ENCODE data around the gene FAM200A. TPM values are rescaled to one million over a fixed set of nuclear protein-coding genes. Genes with fewer than 3 reads are reported as not detected.

Gene FAM200A
- total RNA-seq, 6 experiments from 2014 or later = 1.4 to 3.4 (median 2.3) TPM

DNA sequence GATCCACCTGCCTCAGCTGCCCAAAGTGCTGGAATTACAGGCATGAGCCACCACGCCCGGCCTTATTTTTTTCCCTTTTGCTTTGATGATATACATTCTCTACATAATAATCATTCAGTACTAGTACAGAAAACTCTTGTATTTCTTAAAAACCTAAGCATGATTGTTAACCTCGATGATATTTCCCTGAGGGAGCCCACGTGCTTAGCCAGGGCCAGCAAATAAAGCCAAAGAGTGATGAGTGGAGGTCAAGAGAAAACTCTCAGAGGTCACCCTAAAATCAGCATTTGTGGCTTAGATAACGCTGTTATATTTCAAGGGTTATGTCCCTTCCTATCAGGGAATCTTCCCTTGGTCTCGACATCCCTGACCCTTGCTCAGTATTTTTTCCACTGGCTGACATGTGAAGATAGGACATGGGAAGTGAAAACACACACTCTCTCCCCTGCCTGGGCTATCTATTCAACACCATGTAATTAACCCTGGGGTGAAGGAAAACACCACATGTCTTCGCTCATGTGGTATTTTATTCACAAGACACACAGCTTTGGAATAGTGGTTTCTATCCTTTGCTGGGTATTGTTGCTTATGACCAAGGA, 12.6 kb downstream of the FAM200A start:
- TF ChIP-seq POLR2A (IDR thresholded peaks at IDR 0.05) = no peak
- TF ChIP-seq, protein P1, sequence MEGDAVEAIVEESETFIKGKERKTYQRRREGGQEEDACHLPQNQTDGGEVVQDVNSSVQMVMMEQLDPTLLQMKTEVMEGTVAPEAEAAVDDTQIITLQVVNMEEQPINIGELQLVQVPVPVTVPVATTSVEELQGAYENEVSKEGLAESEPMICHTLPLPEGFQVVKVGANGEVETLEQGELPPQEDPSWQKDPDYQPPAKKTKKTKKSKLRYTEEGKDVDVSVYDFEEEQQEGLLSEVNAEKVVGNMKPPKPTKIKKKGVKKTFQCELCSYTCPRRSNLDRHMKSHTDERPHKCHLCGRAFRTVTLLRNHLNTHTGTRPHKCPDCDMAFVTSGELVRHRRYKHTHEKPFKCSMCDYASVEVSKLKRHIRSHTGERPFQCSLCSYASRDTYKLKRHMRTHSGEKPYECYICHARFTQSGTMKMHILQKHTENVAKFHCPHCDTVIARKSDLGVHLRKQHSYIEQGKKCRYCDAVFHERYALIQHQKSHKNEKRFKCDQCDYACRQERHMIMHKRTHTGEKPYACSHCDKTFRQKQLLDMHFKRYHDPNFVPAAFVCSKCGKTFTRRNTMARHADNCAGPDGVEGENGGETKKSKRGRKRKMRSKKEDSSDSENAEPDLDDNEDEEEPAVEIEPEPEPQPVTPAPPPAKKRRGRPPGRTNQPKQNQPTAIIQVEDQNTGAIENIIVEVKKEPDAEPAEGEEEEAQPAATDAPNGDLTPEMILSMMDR (IDR thresholded peaks at IDR 0.05) = no peak
- Histone ChIP-seq H3K9me3 (peaks cover 0 to 14% (median 0%) of the 10 kb centered on the region in 4 donors), H3K4me1 (no peaks in the 10 kb centered on the region), H3K4me3 (no peak overlapping the region), H3K36me3 (no peaks in the 10 kb centered on the region), H3K27ac (no peak overlapping the region), H3K27me3 (no peaks in the 10 kb centered on the region)
- no peak for ATAC-seq
- DNase-seq = no peak
- 68% methylated on average over 7 of the region's 7 CpGs for WGBS (ENCODE audit: insufficient coverage, low coverage, low lambda C conversion rate, missing lambda C conversion rate)
- intact Hi-C loops (cut with DNase I) = no loop called here

DNA sequence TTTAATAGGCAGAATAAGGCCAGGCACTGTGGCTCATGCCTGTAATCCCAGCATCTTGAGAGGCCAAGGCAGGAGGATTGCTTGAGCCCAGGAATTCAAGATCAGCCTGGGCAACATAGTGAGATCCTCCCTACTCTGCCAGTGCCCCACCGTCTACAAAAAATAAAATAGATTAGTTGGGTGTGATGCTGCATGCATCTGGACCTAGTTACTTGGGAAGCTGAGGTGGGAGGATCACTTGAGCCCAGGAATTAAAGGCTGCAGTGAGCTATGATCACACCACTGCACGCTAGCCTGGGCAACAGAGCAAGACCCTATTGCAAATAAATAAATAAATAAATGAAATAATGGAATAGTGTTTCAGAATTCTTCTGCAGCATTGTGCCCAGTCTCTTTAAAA, 16.2 kb downstream of the FAM200A start:
- no peaks in the 10 kb centered on the region for H3K4me1 ChIP-seq
- DNase-seq (no peak), ATAC-seq (no peak)
- peaks cover 0 to 42% (median 14%) of the 10 kb centered on the region in 4 donors for H3K9me3 ChIP-seq
- H3K27me3 ChIP-seq = no peaks in the 10 kb centered on the region
- peaks cover 0 to 17% (median 4%) of the 10 kb centered on the region in 4 donors for H3K36me3 ChIP-seq
- no peak overlapping the region for H3K27ac ChIP-seq
- TF ChIP-seq, protein P1 (IDR thresholded peaks at IDR 0.05) = no peak
- TF ChIP-seq POLR2A (IDR thresholded peaks at IDR 0.05) = no peak
- intact Hi-C loops (cut with DNase I) = no loop called here
- no peak overlapping the region for H3K4me3 ChIP-seq
- 100% methylated on average over 1 of the region's 2 CpGs for WGBS (ENCODE audit: insufficient coverage, low coverage, low lambda C conversion rate, missing lambda C conversion rate)

DNA sequence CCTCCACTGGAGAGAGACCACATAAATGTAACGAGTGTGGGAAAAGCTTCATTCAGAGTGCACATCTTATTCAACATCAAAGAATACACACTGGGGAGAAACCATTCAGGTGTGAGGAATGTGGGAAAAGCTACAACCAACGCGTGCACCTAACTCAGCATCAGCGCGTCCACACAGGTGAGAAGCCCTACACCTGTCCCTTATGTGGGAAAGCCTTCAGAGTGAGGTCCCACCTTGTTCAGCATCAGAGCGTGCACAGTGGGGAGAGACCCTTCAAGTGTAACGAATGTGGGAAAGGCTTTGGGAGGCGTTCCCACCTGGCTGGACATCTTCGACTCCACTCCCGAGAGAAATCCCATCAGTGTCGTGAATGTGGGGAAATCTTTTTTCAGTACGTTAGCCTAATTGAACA, 20.6 kb downstream of the FAM200A start:
- no peak for TF ChIP-seq POLR2A (IDR thresholded peaks at IDR 0.05)
- TF ChIP-seq, protein P1 (IDR thresholded peaks at IDR 0.05) = no peak
- Histone ChIP-seq H3K4me3 (no peak overlapping the region), H3K27me3 (no peaks in the 10 kb centered on the region), H3K36me3 (peaks cover 0 to 26% (median 15%) of the 10 kb centered on the region in 4 donors), H3K9me3 (peaks cover 0 to 34% (median 17%) of the 10 kb centered on the region in 4 donors), H3K4me1 (no peaks in the 10 kb centered on the region), H3K27ac (no peak overlapping the region)
- intact Hi-C loops (cut with DNase I) = no loop called here
- ATAC-seq (no peak), DNase-seq (no peak)
- whole genome bisulfite sequencing (ENCODE audit: insufficient coverage, low coverage, low lambda C conversion rate, missing lambda C conversion rate) = 98% methylated on average over 8 of the region's 12 CpGs

DNA sequence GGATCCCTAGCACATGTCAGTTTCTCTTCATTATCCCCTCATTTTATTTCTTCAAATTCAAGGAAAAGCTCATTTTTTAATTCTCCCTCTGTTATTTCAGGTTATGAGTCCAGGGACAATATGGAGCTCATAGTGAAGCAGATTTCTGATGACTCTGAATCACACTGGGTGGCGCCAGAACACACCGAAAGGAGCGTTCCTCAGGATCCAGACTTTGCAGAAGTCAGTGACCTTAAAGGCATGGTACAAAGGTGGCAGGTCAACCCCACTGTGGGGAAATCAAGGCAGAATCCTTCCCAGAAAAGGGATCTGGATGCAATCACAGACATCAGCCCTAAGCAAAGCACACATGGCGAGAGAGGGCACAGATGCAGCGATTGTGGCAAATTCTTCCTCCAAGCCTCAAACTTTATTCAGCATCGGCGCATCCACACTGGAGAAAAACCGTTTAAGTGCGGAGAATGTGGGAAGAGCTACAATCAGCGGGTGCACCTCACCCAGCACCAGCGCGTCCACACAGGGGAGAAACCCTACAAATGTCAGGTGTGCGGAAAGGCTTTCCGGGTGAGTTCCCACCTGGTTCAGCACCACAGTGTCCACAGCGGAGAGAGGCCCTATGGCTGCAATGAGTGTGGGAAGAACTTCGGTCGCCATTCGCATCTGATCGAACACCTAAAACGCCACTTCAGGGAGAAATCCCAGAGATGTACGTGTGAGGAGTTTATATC, 26.0 kb downstream of the FAM200A start:
- H3K9me3 ChIP-seq = peaks cover 0 to 8% (median 3%) of the 10 kb centered on the region in 4 donors
- ATAC-seq = peak; percentile 38 to 52 (median 44)
- TF ChIP-seq, protein P1 (IDR thresholded peaks at IDR 0.05) = peak in 2 of 4 donors; percentile 5 to 22
- TF ChIP-seq POLR2A (IDR thresholded peaks at IDR 0.05) = no peak
- WGBS (ENCODE audit: insufficient coverage, low coverage, low lambda C conversion rate, missing lambda C conversion rate) = 98% methylated on average over 10 of the region's 21 CpGs
- intact Hi-C loops (cut with DNase I) = no loop called here
- H3K4me3 ChIP-seq = no peak overlapping the region
- no peak overlapping the region for H3K27ac ChIP-seq
- H3K27me3 ChIP-seq = no peaks in the 10 kb centered on the region
- no peaks in the 10 kb centered on the region for H3K4me1 ChIP-seq
- peak in 1 of 3 donors; percentile 24 for DNase-seq
- peaks cover 0 to 33% (median 15%) of the 10 kb centered on the region in 4 donors for H3K36me3 ChIP-seq

Data from right lobe of liver (tissue), 6 donors.